HuH-7.5 (cell line): Measurements from ENCODE around the gene ABCA4.

Source experiments
- DNase-seq: peaks from one replicate; pipeline ENCODE4 v3.0.0; 2011; ENCODE audit warnings: low spot score

ABCA4 gene

GRCh38 chr1:94122201-94122970, 1.4 kb upstream of the ABCA4 start:
- no peak for DNase-seq

- DNase-seq = no peak
Observed at GRCh38 chr1:94121411-94121821, 468 bp upstream of the ABCA4 start.

- DNase-seq = no peak
Observed at GRCh38 chr1:94120570-94120901, 412 bp downstream of the ABCA4 start.

- DNase-seq = no peak
Observed at GRCh38 chr1:94119796-94120569, 965 bp downstream of the ABCA4 start.

- no peak for DNase-seq
Observed at GRCh38 chr1:94119306-94119705, 1.6 kb downstream of the ABCA4 start.

- no peak for DNase-seq
Observed at GRCh38 chr1:94118471-94118870, 2.5 kb downstream of the ABCA4 start.

GRCh38 chr1:94118013-94118412, 2.9 kb downstream of the ABCA4 start:
- no peak for DNase-seq

- no peak for DNase-seq
Observed at GRCh38 chr1:94117259-94117851, 3.6 kb downstream of the ABCA4 start.

- DNase-seq = no peak
Observed at GRCh38 chr1:94115900-94116436, 5.0 kb downstream of the ABCA4 start.

GRCh38 chr1:94115254-94115899, 5.6 kb downstream of the ABCA4 start:
- DNase-seq = no peak

GRCh38 chr1:94113589-94114226, 7.2 kb downstream of the ABCA4 start:
- no peak for DNase-seq

GRCh38 chr1:94111879-94112278, 9.1 kb downstream of the ABCA4 start:
- no peak for DNase-seq

GRCh38 chr1:94110946-94111740, 9.8 kb downstream of the ABCA4 start:
- no peak for DNase-seq

- DNase-seq = no peak
Observed at GRCh38 chr1:94110021-94110761, 10.8 kb downstream of the ABCA4 start.

- DNase-seq = no peak
Observed at GRCh38 chr1:94109478-94109877, 11.5 kb downstream of the ABCA4 start.

GRCh38 chr1:94107141-94107540, 13.8 kb downstream of the ABCA4 start:
- no peak for DNase-seq

- DNase-seq = no peak
Observed at GRCh38 chr1:94106716-94107115, 14.2 kb downstream of the ABCA4 start.

GRCh38 chr1:94105957-94106529, 14.9 kb downstream of the ABCA4 start:
- no peak for DNase-seq

GRCh38 chr1:94105581-94105952, 15.4 kb downstream of the ABCA4 start:
- no peak for DNase-seq
